Naive B cell (primary cell): ENCODE data around the gene WDR90. TPM values are rescaled to one million over a fixed set of nuclear protein-coding genes. Genes with fewer than 3 reads are reported as not detected.

Source experiments
- ATAC-seq, 2 donors: fragments of 150-1000 bp; cut with Tn5 transposase; 2 replicates each; pipeline ENCODE4 v1.10.0; 2021; ENCODE audit warnings: low read depth in 2 of 2, mild to moderate bottlenecking in 2 of 2, moderate library complexity in 2 of 2
- DNase-seq: peaks from one replicate; pipeline ENCODE4 v3.0.0; 2022
- H3K27ac Mint-ChIP-seq, 6 donors: one replicate each; pipeline ENCODE4 v1.8.0; 2020 to 2022; ENCODE audit warnings: mild to moderate bottlenecking in 6 of 6, mixed read lengths in 6 of 6, moderate library complexity in 5 of 6, inconsistent platforms in 2 of 6
- H3K27me3 Mint-ChIP-seq, 3 donors: one replicate each; pipeline ENCODE4 v1.8.0; 2021 to 2022; ENCODE audit warnings: mixed read lengths in 3 of 3, mild to moderate bottlenecking in 1 of 3
- H3K36me3 Mint-ChIP-seq, 2 donors: one replicate each; pipeline ENCODE4 v1.8.0; 2020 to 2022; ENCODE audit warnings: mixed read lengths in 2 of 2, inconsistent platforms in 1 of 2, mild to moderate bottlenecking in 1 of 2
- H3K4me1 Mint-ChIP-seq, 3 donors: one replicate each; pipeline ENCODE4 v1.8.0; 2020 to 2022; ENCODE audit warnings: mixed read lengths in 3 of 3, inconsistent platforms in 1 of 3, mild to moderate bottlenecking in 1 of 3, moderate library complexity in 1 of 3
- H3K4me3 Mint-ChIP-seq, 8 donors: one replicate each; pipeline ENCODE4 v1.8.0; 2020 to 2022; ENCODE audit warnings: mild to moderate bottlenecking in 8 of 8, mixed read lengths in 8 of 8, moderate library complexity in 8 of 8, inconsistent platforms in 2 of 8
- H3K9me3 Mint-ChIP-seq, 7 donors: one replicate each; pipeline ENCODE4 v1.8.0; 2020 to 2022; ENCODE audit warnings: mixed read lengths in 7 of 7, mild to moderate bottlenecking in 5 of 7, inconsistent platforms in 2 of 7, moderate library complexity in 1 of 7
- polyA plus RNA-seq, 6 donors: library from polyadenylated mRNA; unstranded; fragments of 300-500 nt; fragmentation: Illumina TruSeq; gene quantifications; one replicate each; pipeline ENCODE4 v1.2.3, GENCODE V29; 2021; ENCODE audit warnings: low read depth in 6 of 6

WDR90 gene
- polyA plus RNA-seq, 6 donors from 2014 or later = 0.75 to 2.3 (median 0.90) TPM; not detected in 1

- Mint-ChIP-seq H3K36me3 (no peaks in the 10 kb centered on the region), H3K27ac (peak overlapping the region in 2 of 6 donors; percentile 76 to 81), H3K4me1 (peaks cover 0 to 12% (median 2%) of the 10 kb centered on the region in 3 donors), H3K27me3 (no peaks in the 10 kb centered on the region), H3K9me3 (no peaks in the 10 kb centered on the region), H3K4me3 (peak overlapping the region; percentile 60 to 86 (median 75))
- ATAC-seq = no peak
- DNase-seq = no peak
Measured at GRCh38 chr16:649631-650030, 466 bp downstream of the WDR90 start.

DNA sequence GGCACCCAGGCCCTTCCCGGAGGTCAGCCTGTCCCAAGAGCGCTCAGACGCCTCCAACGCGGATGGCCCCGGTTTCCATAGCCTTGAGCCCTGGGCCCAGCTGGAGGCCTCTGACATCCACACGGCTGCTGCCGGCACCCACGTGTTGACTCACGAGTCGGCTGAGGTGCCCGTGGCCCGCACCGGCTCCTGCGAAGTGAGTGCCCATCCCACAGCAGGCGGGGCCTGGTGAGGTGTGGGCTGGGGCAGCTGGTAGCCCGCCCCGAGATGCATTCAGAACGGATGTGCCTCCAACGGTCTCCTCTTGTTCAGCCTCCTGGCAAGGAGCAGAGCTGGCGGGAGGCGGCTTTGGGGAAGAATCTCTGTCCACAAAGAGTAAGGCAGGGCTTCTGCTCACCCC is 2.7 kb downstream of the WDR90 start:
- Mint-ChIP-seq H3K4me3 (peak overlapping the region in 4 of 8 donors; percentile 5 to 73 (median 42)), H3K9me3 (no peaks in the 10 kb centered on the region), H3K27me3 (no peaks in the 10 kb centered on the region), H3K36me3 (no peaks in the 10 kb centered on the region), H3K27ac (no peak overlapping the region), H3K4me1 (peaks cover 0 to 9% (median 0%) of the 10 kb centered on the region in 3 donors)
- no peak for ATAC-seq
- no peak for DNase-seq

- H3K27me3 Mint-ChIP-seq = no peaks in the 10 kb centered on the region
- no peak for ATAC-seq
- no peaks in the 10 kb centered on the region for H3K36me3 Mint-ChIP-seq
- H3K4me3 Mint-ChIP-seq = peak overlapping the region in 3 of 8 donors; percentile 7 to 59 (median 35)
- no peaks in the 10 kb centered on the region for H3K9me3 Mint-ChIP-seq
- H3K27ac Mint-ChIP-seq = no peak overlapping the region
- DNase-seq = no peak
- peaks cover 0 to 9% (median 0%) of the 10 kb centered on the region in 3 donors for H3K4me1 Mint-ChIP-seq
Measured at GRCh38 chr16:652454-653305, 3.5 kb downstream of the WDR90 start.

- ATAC-seq (no peak), DNase-seq (no peak)
- H3K36me3 Mint-ChIP-seq = no peaks in the 10 kb centered on the region
- no peaks in the 10 kb centered on the region for H3K9me3 Mint-ChIP-seq
- no peak overlapping the region for H3K4me3 Mint-ChIP-seq
- H3K4me1 Mint-ChIP-seq = no peaks in the 10 kb centered on the region
- H3K27me3 Mint-ChIP-seq = no peaks in the 10 kb centered on the region
- no peak overlapping the region for H3K27ac Mint-ChIP-seq
Measured at GRCh38 chr16:654034-654433, 4.9 kb downstream of the WDR90 start.

GRCh38 chr16:657487-657886 is 8.3 kb downstream of the WDR90 start:
- no peak overlapping the region for H3K27ac Mint-ChIP-seq
- no peak overlapping the region for H3K4me3 Mint-ChIP-seq
- DNase-seq (no peak), ATAC-seq (no peak)
- no peaks in the 10 kb centered on the region for H3K36me3 Mint-ChIP-seq
- H3K27me3 Mint-ChIP-seq = no peaks in the 10 kb centered on the region
- peaks cover 5 to 14% (median 6%) of the 10 kb centered on the region in 3 donors for H3K4me1 Mint-ChIP-seq
- H3K9me3 Mint-ChIP-seq = no peaks in the 10 kb centered on the region

GRCh38 chr16:658679-659571 is 9.8 kb downstream of the WDR90 start:
- ATAC-seq (no peak), DNase-seq (no peak)
- peak overlapping the region in 1 of 6 donors; percentile 87 for H3K27ac Mint-ChIP-seq
- no peaks in the 10 kb centered on the region for H3K9me3 Mint-ChIP-seq
- no peaks in the 10 kb centered on the region for H3K36me3 Mint-ChIP-seq
- no peaks in the 10 kb centered on the region for H3K27me3 Mint-ChIP-seq
- peaks cover 5 to 14% (median 6%) of the 10 kb centered on the region in 3 donors for H3K4me1 Mint-ChIP-seq
- H3K4me3 Mint-ChIP-seq = peak overlapping the region in 2 of 8 donors; percentile 16 to 42

DNA sequence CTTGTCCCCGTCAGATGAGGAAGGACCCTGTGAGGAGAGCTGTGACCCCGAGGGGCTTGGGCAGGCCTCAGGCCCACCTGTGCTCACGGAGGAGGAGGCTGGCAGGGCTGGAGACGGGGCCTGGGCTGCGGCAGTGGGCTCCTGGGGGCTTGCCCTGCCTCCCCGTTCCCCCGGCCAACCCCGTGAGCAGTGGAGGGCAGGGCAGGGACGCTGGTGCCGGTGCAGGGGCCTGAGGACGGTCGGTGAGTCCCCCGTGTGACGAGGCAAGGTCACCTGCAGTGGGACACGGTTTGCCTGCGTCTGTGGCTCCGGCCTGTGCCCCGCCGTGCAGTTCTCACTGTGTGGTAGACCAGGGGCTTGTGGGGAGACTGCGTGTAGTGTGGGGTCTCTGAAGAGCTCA is 10.5 kb downstream of the WDR90 start:
- ATAC-seq (no peak), DNase-seq (no peak)
- no peaks in the 10 kb centered on the region for H3K27me3 Mint-ChIP-seq
- H3K4me1 Mint-ChIP-seq = peaks cover 5 to 14% (median 6%) of the 10 kb centered on the region in 3 donors
- no peaks in the 10 kb centered on the region for H3K36me3 Mint-ChIP-seq
- no peaks in the 10 kb centered on the region for H3K9me3 Mint-ChIP-seq
- peak overlapping the region in 1 of 6 donors; percentile 30 for H3K27ac Mint-ChIP-seq
- H3K4me3 Mint-ChIP-seq = no peak overlapping the region

- Mint-ChIP-seq H3K27me3 (no peaks in the 10 kb centered on the region), H3K27ac (peak overlapping the region in 1 of 6 donors; percentile 30), H3K4me1 (peaks cover 5 to 14% (median 6%) of the 10 kb centered on the region in 3 donors), H3K9me3 (no peaks in the 10 kb centered on the region), H3K4me3 (no peak overlapping the region), H3K36me3 (no peaks in the 10 kb centered on the region)
- DNase-seq = no peak
- no peak for ATAC-seq
Measured at GRCh38 chr16:660132-660458, 10.9 kb downstream of the WDR90 start.

GRCh38 chr16:660459-661183 is 11.5 kb downstream of the WDR90 start:
- Mint-ChIP-seq H3K36me3 (no peaks in the 10 kb centered on the region), H3K4me1 (peaks cover 5 to 14% (median 6%) of the 10 kb centered on the region in 3 donors), H3K9me3 (no peaks in the 10 kb centered on the region), H3K27me3 (no peaks in the 10 kb centered on the region), H3K27ac (no peak overlapping the region), H3K4me3 (peak overlapping the region in 6 of 8 donors; percentile 18 to 60 (median 40))
- ATAC-seq (peak; percentile 78 to 83), DNase-seq (peak; percentile 54)

- no peaks in the 10 kb centered on the region for H3K9me3 Mint-ChIP-seq
- no peaks in the 10 kb centered on the region for H3K27me3 Mint-ChIP-seq
- H3K4me1 Mint-ChIP-seq = peaks cover 5 to 14% (median 6%) of the 10 kb centered on the region in 3 donors
- no peak overlapping the region for H3K27ac Mint-ChIP-seq
- H3K4me3 Mint-ChIP-seq = peak overlapping the region in 6 of 8 donors; percentile 18 to 60 (median 40)
- no peaks in the 10 kb centered on the region for H3K36me3 Mint-ChIP-seq
- DNase-seq (no peak), ATAC-seq (no peak)
Measured at GRCh38 chr16:661184-661821, 12.1 kb downstream of the WDR90 start.

- Mint-ChIP-seq H3K36me3 (no peaks in the 10 kb centered on the region), H3K27ac (no peak overlapping the region), H3K4me3 (peak overlapping the region in 1 of 8 donors; percentile 66), H3K4me1 (peaks cover 5 to 14% (median 6%) of the 10 kb centered on the region in 3 donors), H3K9me3 (no peaks in the 10 kb centered on the region), H3K27me3 (no peaks in the 10 kb centered on the region)
- no peak for DNase-seq
- ATAC-seq = no peak
Measured at GRCh38 chr16:662095-662494, 12.9 kb downstream of the WDR90 start.

- no peaks in the 10 kb centered on the region for H3K9me3 Mint-ChIP-seq
- H3K4me3 Mint-ChIP-seq = peak overlapping the region in 2 of 8 donors; percentile 19 to 66
- peaks cover 7 to 14% (median 8%) of the 10 kb centered on the region in 3 donors for H3K4me1 Mint-ChIP-seq
- no peaks in the 10 kb centered on the region for H3K36me3 Mint-ChIP-seq
- no peak overlapping the region for H3K27ac Mint-ChIP-seq
- no peak for DNase-seq
- H3K27me3 Mint-ChIP-seq = no peaks in the 10 kb centered on the region
- no peak for ATAC-seq
Measured at GRCh38 chr16:662597-662996, 13.4 kb downstream of the WDR90 start.

DNA sequence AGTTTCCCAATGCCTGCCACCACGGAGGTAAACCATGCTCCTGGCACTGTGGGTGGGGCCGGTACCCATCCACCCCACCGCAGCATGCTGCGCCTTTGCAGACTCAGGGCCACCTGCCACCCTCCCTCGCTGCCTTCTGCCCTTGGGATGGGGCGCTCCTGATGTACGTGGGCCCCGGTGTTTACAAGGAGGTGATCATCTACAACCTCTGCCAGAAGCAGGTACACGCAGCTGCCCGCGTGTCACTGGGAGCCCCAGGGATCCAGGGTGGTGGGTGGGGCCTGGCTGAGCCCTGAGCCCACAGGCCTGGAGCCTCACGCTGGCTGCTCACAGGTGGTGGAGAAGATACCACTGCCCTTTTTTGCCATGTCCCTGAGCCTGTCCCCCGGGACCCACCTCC is 17.4 kb downstream of the WDR90 start:
- ATAC-seq (no peak), DNase-seq (no peak)
- Mint-ChIP-seq H3K27me3 (no peaks in the 10 kb centered on the region), H3K9me3 (no peaks in the 10 kb centered on the region), H3K4me1 (peaks cover 7 to 8% (median 8%) of the 10 kb centered on the region in 3 donors), H3K4me3 (peak overlapping the region in 1 of 8 donors; percentile 18), H3K27ac (no peak overlapping the region), H3K36me3 (no peaks in the 10 kb centered on the region)
